Stimulated activated CD8-positive, alpha-beta memory T cell treated with anti-CD3 and anti-CD28 coated beads, Interleukin-2, amount 100 ng/mL, for 48 hours (primary cell): ENCODE measurements around the gene PRMT7.

Source experiments
- DNase-seq, 2 donors: peaks; one replicate each; pipeline ENCODE4 v3.0.0-alpha.2; 2020; ENCODE audit warnings: low read depth in 2 of 2

PRMT7 gene

GRCh38 chr16:68300734-68301459 is 9.9 kb upstream of the PRMT7 start:
- DNase-seq = no peak

GRCh38 chr16:68306633-68307032 is 4.2 kb upstream of the PRMT7 start:
- DNase-seq = no peak

- DNase-seq = no peak
Observed at GRCh38 chr16:68309799-68310198, 1.0 kb upstream of the PRMT7 start.

GRCh38 chr16:68310437-68310773 is 414 bp upstream of the PRMT7 start:
- DNase-seq = no peak

GRCh38 chr16:68313116-68313515 is 2.3 kb downstream of the PRMT7 start:
- no peak for DNase-seq

- DNase-seq = peak; percentile 31 to 40
Observed at GRCh38 chr16:68319185-68319908, 8.5 kb downstream of the PRMT7 start.

GRCh38 chr16:68324336-68324735 is 13.5 kb downstream of the PRMT7 start:
- DNase-seq = no peak

GRCh38 chr16:68324780-68325357 is 14.1 kb downstream of the PRMT7 start:
- DNase-seq = no peak

- peak; percentile 54 to 65 for DNase-seq
Observed at GRCh38 chr16:68328151-68328859, 17.5 kb downstream of the PRMT7 start.

- no peak for DNase-seq
Observed at GRCh38 chr16:68328860-68329390, 18.1 kb downstream of the PRMT7 start.

- DNase-seq = no peak
Observed at GRCh38 chr16:68331879-68332410, 21.1 kb downstream of the PRMT7 start.

- DNase-seq = no peak
Observed at GRCh38 chr16:68332411-68333121, 21.7 kb downstream of the PRMT7 start.

- DNase-seq = no peak
Observed at GRCh38 chr16:68335175-68335574, 24.4 kb downstream of the PRMT7 start.

GRCh38 chr16:68338326-68339119 is 27.7 kb downstream of the PRMT7 start:
- DNase-seq = no peak

GRCh38 chr16:68339214-68339613 is 28.4 kb downstream of the PRMT7 start:
- DNase-seq = no peak

- DNase-seq = no peak
Observed at GRCh38 chr16:68342620-68343019, 31.8 kb downstream of the PRMT7 start.

GRCh38 chr16:68343137-68343536 is 32.3 kb downstream of the PRMT7 start:
- DNase-seq = no peak

- DNase-seq = no peak
Observed at GRCh38 chr16:68344252-68344651, 33.4 kb downstream of the PRMT7 start.

- DNase-seq = no peak
Observed at GRCh38 chr16:68345351-68345810, 34.6 kb downstream of the PRMT7 start.

- DNase-seq = no peak
Observed at GRCh38 chr16:68345958-68346635, 35.3 kb downstream of the PRMT7 start.
